AG08395 (cell line): ENCODE measurements around the gene ZNF217.
A peak's percentile ranks its signal among the peaks of the same experiment; 100 is the strongest.
"Not testable (repeated sequence)": the region's sequence is repeated elsewhere in the genome, so short reads cannot be mapped to it uniquely, and the experiment has no call there.

Source experiments
- DNase-seq: peaks from one replicate; pipeline ENCODE4 v3.0.0; 2012; ENCODE audit warnings: mixed read lengths, low spot score

The ZNF217 gene

DNA sequence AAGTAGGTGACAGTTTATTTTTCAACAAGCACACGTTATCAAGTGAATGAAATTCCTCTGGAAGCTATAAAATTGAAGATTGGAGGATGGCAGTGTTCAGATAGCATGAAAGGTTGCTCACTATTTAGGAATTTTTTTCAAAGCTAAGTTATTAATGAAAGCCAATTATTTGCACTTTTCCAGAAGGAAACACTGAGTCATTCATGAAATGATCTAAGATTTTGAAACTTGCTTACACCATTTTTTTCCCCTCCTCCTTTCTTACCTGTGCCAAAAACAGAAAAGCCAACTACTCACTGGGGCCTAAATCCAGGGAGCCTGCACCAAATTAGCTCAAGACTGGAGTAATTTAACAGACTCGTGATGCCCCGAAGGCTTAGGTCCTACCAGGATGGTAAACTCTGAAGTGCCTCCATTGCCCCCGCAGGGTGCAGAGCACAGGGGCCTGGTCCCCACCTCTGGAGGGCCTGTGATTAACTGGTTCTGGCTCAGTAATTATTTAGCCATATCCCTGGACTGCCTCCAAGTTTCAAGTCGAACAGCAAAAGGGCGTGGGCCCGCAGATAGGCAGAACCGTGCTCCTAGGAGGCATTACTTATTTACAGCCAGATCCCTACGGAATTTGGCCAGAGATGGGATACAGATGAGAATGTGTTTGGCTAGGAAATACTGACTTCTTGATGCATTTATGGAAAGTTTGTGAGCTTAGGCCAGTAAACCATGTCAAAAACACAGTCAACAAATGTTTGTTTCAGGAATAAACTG lies 28.0 kb upstream of the ZNF217 start:
- peak; percentile 76 for DNase-seq

DNA sequence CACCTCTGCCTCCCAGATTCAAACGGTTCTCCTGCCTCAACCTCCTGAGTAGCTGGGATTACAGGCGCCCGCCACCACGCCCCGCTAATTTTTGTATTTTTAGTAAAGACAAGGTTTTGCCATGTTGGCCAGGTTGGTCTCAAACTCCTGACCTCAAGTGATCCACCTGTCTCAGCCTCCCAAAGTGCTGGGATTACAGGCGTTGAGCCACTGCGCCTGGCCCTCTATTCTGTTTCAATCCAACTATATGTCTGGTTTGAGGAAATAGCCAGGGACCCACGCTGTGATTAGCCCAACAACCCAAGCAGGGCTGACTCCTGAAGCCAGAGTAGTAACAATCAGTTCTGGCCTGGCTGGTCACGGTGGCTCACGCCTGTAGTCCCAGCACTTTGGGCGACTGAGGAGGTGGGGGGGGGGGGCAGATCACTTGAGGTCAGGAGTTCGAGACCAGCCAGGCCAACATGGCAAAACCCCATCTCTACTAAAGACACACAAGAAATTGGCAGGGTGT lies 24.9 kb upstream of the ZNF217 start:
- DNase-seq: not testable (repeated sequence)

DNA sequence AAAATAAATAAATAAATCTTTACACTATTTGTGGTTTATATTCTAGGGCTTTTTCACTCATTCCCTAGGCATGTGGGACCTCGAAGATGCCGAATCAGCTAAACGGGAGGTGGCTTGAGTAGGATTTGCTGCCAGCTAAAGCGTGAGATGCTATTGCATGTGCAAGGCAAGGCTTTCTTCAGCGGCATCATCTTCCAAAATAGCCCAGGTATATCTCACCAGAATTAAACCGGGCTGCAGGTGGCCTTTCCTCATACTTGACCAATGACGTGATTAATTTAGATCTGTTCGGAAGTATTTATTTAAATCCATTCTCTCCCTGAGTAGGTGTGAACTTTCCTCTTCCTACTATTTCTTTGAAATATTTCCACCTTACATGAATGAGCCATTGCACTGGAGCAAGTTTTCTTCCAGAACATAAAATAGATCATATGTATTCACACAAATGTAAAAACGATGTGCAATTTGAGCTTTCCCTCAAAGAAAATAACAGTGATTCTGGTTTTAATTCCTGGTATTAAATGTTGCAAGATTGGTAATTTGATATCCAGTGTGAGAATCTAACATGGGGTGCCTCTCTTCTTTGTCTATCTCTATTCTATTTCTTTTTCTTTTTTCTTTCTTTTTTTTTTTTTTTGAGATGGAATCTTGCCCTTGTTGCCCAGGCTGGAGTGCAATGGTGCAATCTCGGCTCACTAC lies 24.3 kb upstream of the ZNF217 start:
- no peak for DNase-seq

DNA sequence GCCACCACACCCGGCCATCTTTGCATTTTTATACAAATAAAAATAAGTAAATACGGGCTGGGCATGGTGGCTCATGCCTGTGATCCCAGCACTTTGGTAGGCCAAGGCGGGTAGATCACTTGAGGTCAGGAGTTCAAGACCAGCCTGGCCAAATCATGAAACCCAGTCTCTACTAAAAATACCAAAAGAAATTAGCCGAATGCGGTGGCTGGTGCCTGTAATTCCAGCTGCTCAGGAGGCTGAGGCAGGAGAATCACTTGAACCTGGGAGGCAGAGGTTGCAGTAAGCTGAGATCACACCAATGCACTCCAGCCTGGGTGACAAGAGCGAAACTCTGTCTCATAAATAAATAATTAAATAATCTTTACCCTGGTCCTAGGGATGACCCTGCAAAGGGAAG lies 22.9 kb upstream of the ZNF217 start:
- not testable (repeated sequence) for DNase-seq

DNA sequence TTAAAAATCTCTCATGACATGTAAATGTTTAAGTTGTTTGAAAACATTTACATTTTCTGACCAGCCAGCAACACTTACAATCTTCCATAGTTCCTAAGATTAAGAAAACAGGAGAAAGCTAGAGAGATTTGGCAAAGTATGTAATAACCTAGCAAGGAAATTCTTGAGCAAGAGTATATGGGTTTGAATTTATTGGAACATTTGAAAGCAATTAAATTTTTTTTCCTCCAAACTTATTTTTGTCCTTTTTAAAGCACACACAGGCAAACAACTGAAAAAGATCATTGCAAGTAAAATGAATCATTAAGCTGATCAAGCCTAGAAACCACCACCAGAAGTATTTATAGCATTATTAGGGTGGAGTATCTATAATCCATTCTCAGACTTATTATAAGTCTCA lies 20.1 kb upstream of the ZNF217 start:
- DNase-seq: peak; percentile 19

DNA sequence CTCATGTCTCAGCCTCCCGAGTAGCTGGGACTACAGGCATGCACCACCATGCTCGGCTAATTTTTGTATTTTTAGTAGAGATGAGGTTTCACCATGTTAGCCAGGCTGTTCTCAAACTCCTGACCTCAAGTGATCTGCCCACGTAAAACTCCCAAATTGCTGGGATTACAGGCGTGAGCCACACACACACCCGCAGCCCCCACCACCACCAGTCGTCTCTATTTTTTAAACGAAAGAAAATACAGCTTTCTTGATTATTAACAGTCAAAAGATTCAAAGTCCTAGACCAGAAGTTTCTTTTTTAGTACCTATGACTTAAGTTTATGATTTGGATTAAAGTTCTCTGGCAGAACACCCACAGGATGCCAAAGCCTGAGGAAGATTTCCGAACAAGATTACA lies 18.6 kb upstream of the ZNF217 start:
- DNase-seq: not testable (repeated sequence)

DNA sequence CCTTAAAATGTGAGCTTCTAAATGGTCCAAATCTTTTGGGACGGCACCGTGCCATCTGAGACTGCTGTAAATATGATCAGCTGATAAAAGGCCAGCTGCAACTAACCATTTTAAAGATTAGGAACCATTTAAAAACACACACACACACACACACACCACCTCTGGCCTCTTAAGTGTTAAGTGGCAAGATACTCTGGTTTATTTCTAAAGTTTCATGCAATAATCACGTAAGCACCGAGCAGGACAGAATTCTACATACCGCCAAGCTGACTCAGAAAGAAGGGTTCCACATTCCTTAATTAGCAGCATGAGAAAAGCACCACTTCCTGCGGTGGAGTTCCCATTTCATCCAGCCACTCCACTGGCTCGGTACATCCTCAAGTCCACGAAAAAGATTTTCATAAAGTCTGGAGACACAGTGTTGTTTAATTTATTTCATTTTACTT lies 17.8 kb upstream of the ZNF217 start:
- DNase-seq: peak; percentile 89

DNA sequence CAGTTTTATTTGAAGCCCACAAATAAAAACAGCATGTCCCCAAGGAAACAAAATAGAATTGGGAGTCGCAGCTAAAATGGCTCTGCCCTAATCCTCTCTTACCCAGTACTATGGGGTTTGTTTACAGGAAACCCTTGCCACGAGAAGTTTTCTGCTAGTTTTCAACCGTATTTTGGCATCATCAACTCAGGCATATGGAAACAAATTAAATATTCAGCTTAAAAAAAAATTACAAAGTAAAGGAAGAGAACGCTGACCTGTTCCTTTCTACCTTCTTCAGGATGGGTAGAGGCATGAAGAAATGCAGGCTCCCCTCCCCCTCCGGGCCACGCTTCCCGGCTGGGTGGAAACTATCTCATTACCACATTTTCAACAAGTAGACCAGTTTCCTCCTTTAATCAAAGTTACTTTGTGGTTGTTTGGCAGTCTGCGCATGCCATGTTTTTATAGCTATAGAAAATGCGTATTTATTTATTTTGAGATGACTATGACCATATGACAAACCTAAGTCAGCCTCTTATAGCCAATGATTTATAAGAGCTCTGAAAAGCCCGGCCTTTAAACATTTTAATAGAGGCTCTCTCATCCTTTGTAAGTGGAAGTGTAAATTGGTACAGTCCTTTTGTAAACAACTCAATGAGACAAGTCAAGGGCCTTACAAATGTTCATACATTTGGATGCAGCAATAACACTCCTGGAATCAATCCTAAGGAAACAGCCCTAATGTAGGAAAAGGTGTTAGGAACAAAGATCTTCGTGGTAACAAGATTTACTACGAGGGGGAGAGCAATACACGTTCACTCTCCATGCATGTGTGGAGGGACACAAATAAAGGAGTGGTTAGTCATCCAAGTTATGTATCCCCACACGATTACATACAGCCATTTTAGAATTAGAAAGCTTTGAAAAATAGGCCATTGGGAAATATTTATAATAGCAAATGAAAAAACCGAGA lies 16.1 kb upstream of the ZNF217 start:
- peak; percentile 14 for DNase-seq

DNA sequence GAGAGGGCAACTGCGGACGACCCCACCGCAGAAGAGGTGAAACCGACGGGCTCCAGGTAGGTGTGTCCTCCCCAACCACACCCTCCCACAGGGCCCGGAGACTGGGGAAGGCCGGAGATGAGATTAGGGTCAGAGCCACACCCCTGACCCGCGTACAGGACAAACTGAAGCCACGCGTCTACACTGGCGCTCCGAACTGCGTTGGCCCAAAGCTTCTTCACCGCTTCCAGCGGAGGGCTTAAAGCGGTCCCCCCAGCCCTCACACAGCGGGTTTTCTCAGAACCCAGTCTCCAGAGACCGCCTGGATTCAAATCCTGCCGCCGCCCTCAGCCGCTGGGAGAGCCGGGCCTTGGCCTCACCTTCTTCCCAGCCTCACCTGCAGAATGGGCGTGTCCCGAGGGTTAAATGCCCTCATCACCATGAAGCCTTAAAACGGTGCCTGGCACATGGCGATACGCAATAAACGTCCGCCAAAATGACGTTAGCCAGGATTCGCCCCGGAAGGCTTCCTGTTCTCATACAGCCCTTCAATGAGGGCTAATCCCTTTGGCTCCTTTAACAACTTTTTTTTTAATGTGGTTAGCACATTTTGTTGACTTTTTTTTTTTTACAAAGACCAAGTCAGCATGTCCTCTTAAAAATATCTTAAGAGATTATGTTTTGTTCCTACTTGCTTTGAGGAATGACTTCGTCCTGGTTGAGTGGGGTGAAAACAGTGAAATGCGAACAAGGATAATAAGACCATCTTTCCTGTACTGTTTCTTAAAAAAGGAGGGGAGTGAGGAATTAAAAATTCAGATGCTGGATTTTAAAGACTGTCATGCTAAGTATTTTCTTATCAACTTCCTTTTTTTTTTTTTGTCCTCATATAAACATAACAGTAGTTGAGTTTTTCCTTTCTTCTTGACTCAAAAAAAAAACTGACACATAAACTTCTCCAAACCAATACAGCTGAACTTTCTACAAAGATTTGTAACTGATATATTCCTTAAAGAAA lies 15.1 kb upstream of the ZNF217 start:
- DNase-seq: no peak

DNA sequence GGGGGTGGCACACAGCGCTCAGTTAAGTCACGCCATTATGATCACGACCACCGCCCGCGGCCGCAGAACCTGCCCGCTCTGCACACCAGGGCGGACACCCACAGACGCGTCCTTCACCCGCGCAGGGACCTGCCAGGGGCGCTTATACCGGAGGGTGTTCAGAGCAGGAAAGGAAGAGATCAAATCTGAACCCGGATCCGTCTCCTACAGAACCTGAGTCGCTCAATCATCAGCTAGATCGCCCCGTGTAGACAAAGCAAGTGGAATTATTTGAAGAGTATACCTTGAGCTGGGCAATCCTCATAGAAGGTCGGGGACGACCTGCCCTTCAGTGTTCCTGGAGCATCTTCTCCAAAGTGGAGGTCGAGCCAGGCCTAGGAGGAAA lies 14.4 kb upstream of the ZNF217 start:
- no peak for DNase-seq

DNA sequence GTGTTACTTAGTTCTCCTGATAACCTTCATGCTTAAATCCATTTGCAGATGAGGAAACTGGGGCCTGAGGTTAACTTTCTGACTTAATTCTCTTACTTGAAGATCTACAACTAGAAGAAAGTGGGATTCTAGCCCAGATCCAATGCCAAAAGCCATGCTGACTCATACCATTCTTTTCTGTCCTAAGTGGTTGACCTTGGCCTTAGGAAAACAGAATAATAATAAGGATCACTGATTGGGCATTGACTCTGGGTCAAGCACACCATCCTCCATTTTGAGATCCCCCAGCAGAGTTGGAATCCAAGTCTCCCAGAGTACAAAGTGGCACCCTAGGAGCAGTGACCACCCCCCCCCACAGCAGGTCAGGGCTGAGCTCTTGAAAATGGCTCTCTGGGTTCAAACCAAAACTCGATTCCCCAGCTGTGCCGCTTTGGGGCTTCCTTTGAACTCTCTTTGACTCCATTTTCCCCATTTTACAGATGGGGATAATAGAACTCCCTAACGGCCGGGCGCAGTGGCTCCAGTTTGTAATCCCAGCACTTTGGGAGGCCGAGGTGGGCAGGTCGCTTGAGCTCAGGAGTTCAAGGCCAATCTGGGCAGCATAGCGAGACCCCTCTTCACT lies 12.8 kb upstream of the ZNF217 start:
- peak; percentile 37 for DNase-seq

DNA sequence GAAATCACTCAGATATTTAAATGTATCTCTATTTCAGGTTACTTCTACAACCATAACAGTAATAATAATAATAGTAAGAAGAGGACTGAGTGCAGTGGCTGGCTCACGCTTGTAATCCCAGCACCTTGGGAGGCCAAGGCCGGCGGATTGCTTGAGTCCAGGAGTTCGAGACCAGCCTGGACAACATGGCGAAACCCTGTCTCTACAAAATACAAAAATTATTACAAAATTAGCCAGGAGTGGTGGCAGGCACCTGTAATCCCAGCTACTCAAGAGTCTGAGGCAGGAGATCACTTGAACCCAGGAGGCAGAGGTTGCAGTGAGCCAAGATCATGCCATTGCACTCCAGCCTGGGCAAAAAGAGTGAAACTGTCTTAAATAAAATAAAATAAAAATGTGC lies 11.8 kb upstream of the ZNF217 start:
- not testable (repeated sequence) for DNase-seq

DNA sequence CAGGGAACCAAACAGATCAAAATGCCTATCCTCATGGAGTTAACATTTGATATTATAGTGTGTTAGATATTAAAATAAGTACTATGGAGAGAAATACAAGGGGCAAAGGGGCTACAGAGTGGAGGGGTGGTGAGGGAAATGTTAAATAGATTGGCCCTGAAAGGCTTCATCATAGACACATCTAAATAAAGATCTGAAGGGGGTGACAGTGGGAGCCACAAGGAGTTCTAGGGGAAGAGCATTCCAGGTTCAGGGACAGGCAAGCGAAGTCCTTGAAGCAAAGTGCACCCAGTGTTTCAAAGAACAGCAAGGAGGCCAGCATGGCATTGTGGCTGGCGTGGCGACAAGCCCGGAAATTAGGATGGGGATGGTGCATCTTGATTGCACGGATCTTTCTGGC lies 11.2 kb upstream of the ZNF217 start:
- not testable (repeated sequence) for DNase-seq

DNA sequence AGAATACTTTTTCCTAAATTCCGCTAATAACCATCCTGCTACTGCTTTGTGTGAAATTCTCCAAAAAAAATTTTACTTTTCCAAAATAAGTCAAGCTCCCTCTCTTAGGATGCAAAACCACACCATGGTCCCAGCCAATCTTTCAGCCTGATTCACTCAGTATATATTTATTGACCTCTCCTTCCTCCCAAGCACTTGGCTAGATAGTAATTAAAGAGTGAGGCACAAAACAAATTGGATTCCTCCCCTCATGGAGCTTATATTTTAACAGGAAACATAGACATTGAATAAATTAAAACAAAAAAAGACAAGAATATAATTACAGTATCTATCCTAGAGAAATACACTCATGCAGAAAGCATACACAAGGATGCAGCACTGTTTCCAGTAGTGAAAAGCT lies 9.0 kb upstream of the ZNF217 start:
- no peak for DNase-seq

DNA sequence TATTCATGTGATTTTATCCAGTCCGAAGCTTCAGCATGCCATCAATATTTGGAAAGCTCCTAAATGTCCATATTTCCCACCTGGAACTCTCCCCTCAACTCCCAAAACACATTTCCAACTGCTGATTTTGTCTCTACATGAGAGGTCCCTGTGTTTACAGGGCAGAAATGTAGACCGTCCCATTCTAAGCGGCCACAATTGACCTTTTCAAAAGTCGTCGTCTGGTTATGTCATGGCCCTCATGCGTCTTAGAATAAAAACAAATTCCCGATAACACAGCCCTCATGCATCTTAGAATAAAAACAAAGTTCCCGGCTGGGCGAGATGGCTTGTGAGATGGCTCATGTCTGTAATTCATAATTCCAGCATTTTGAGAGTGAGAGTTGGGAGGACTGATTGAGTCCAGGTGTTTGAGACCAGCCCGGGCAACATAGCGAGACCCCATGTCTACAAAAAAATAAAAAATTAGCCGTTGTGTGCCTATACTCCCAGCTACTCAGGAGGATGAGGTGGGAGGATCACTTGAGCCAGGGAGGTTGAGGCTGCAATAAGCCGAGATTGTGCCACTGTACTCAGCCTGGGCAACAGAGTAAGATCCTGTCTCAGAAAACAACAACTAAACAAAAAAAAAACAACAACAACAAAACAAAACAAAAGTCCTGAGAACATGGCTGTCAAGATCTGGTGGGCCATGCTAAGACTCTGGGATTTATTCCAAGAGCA lies 6.4 kb upstream of the ZNF217 start:
- DNase-seq: no peak

DNA sequence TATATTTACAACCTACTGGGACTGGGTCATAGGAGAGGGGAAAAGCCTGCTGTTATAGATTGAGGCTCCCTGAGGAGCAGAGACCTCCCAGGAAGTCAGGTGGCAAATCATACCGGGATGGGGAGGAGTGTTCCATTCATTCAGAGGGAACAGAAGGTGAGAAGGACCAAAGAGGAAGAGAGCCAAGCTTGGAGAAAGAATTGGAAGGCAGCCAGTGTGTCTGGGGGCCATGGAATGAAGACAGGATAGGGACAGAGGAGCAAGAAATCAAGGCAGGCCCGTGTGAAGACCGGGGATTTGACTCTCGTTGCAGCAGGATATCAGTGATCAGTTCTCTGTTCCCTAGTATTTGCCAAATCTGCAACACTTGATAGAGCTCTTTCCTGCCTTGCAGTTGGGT lies 5.7 kb upstream of the ZNF217 start:
- DNase-seq: no peak

DNA sequence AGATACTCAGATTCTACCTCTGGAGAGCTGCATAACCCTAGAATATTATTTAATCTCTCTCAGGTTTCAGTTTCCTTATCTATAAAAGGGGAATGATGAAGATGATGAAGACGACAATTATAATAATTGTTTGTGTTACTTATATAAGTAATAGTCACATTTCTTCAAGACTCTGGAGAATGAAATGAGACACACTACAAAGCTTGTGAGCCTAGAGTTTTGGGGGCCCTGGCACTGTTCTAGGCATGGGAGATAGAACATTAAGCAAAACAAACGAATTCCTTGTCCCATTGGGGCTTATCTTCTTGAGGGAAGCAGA lies 5.4 kb upstream of the ZNF217 start:
- DNase-seq: no peak

DNA sequence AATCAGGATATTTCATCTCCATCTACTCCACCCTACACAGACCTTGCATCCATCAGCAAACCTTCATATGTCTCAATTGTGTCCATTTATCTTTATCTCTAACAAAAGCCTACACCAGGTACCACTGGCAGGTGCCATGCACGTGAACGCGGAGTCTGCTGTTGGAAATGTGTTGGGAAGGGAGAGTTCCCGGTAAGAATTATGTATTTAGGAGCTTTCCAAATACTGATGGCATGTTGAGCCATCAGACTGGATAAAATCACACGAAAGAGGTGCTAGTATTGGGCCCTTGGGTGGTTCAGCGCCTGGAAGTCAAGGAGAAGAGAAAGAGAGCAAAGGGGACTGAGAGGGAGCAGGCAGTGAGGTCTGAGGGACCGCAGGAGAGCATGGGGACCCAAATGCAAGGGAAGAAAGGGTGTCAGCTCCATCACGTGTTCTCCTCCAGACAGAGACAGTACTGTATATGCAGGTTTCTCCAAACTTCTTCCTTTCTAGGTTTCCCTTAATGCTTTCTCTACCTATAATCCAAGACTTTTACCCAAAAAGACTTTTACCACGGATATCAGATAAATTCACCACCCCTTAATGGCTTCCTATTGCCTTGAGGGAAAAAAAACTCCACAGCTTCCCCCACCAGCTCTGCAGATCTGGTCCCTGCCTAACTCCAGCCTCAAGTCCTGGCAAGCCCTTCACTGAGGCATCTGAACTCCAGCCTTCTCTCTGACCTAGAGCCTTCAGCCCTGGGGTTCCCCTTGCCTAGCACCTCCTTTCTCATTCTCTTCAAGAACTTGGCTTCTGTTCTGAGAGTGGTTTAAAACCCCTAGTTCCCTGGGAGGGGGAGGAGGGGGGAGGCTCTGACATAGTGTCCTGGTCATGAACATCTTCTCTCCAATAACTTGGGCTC lies 4.8 kb upstream of the ZNF217 start:
- no peak for DNase-seq

DNA sequence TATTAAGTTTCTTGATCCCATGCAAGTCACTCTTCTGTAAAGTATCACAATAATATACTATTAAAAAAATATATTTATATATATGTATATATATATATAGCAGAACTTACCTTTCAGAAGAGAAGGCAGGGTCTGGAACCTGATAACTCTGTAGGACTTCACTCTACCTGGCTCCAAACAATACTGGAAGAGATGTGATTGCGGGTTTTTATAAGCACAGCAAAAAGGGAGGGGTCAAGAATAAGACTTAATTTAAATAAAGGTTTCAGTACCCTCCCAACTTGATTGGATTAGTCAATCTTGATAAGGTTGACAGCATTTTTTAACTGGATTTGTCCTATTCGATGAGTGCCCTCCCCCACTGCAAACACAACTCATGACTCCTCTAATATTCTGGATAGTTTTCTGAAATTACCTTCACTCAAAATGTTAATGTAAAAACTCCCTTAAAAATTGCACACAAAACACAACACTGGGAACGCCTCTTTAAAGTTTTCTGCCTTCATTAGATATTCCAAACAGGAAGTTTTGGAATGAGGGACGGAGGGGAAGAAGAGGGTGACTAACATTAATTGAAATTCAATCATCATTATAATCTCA lies 4.0 kb upstream of the ZNF217 start:
- no peak for DNase-seq
